ENCODE data around the gene METTL2A.

Gene METTL2A

DNA sequence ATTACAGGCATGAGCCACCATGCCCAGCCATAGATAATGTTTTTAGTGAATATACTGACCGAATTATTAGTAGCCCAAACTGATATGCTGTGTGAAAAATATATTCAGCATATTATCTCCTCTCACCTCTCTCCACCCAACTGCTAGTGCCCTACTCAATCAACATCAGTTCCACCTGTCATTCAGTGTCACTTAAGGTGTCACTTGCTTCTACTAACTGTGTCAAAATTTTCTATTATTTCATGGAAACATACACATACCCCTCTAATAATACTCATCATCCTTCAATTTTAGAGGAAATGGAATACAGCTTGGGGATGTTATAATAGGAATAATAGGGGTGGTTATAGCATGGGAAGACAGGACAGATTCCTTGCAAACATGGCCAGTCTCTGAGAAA lies 30.8 kb upstream of the METTL2A start:
- no peak for TF ChIP-seq EP300 (IDR thresholded peaks at IDR 0.05; ENCODE audit: borderline replicate concordance)
- TF ChIP-seq RAD21 (IDR thresholded peaks at IDR 0.05; ENCODE audit: low read depth) = no peak
- TF ChIP-seq EGR1 (IDR thresholded peaks at IDR 0.05) = no peak
- TF ChIP-seq ZBTB7A (IDR thresholded peaks at IDR 0.05; ENCODE audit: low read depth) = no peak
- no peak for TF ChIP-seq YY1 (IDR thresholded peaks at IDR 0.05; ENCODE audit: low read depth)
- no peak for TF ChIP-seq CEBPB (IDR thresholded peaks at IDR 0.05)
- no peak for TF ChIP-seq NFIC (IDR thresholded peaks at IDR 0.05)
- TF ChIP-seq TCF12 (IDR thresholded peaks at IDR 0.05; ENCODE audit: low read depth) = no peak

DNA sequence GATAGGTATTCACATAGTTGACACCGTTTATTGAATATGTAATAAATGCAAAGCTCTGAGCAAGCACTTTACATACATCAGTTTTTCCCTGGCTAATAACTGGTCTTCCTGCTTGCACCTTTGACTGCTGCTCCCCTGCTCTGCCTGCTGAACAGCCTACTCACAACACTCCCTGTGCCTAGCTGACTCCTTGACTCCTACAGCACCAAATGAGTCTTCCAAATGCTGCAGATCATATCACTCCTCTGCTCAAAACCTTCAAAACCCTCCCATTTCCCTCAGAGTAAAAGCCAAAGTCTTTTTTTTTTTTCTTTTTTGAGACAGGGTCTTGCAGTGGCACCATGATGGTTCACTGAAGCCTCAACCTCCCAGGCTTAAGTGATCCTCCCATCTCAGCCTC lies 24.8 kb upstream of the METTL2A start:
- TF ChIP-seq MAX (IDR thresholded peaks at IDR 0.05) (no peak), CEBPB (IDR thresholded peaks at IDR 0.05) (no peak), FOXM1 (IDR thresholded peaks at IDR 0.05; ENCODE audit: borderline replicate concordance, low read depth) (no peak), YY1 (IDR thresholded peaks at IDR 0.05; ENCODE audit: low read depth) (no peak), EGR1 (IDR thresholded peaks at IDR 0.05) (no peak), CREB1 (IDR thresholded peaks at IDR 0.05; ENCODE audit: low read depth) (no peak), ZBTB7A (IDR thresholded peaks at IDR 0.05; ENCODE audit: low read depth) (no peak), TEAD4 (IDR thresholded peaks at IDR 0.05) (no peak), TAF1 (IDR thresholded peaks at IDR 0.05; ENCODE audit: low read depth) (no peak)
- TF ChIP-seq, protein P1, sequence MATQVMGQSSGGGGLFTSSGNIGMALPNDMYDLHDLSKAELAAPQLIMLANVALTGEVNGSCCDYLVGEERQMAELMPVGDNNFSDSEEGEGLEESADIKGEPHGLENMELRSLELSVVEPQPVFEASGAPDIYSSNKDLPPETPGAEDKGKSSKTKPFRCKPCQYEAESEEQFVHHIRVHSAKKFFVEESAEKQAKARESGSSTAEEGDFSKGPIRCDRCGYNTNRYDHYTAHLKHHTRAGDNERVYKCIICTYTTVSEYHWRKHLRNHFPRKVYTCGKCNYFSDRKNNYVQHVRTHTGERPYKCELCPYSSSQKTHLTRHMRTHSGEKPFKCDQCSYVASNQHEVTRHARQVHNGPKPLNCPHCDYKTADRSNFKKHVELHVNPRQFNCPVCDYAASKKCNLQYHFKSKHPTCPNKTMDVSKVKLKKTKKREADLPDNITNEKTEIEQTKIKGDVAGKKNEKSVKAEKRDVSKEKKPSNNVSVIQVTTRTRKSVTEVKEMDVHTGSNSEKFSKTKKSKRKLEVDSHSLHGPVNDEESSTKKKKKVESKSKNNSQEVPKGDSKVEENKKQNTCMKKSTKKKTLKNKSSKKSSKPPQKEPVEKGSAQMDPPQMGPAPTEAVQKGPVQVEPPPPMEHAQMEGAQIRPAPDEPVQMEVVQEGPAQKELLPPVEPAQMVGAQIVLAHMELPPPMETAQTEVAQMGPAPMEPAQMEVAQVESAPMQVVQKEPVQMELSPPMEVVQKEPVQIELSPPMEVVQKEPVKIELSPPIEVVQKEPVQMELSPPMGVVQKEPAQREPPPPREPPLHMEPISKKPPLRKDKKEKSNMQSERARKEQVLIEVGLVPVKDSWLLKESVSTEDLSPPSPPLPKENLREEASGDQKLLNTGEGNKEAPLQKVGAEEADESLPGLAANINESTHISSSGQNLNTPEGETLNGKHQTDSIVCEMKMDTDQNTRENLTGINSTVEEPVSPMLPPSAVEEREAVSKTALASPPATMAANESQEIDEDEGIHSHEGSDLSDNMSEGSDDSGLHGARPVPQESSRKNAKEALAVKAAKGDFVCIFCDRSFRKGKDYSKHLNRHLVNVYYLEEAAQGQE (IDR thresholded peaks at IDR 0.05; ENCODE audit: low read depth) = no peak

- TF ChIP-seq, protein P1 (IDR thresholded peaks at IDR 0.05; ENCODE audit: low read depth) = no peak
- TF ChIP-seq USF1 (IDR thresholded peaks at IDR 0.05) (no peak), YY1 (IDR thresholded peaks at IDR 0.05; ENCODE audit: low read depth) (no peak), RAD21 (IDR thresholded peaks at IDR 0.05; ENCODE audit: low read depth) (no peak), MAX (IDR thresholded peaks at IDR 0.05) (no peak), CREB1 (IDR thresholded peaks at IDR 0.05; ENCODE audit: low read depth) (no peak), EGR1 (IDR thresholded peaks at IDR 0.05) (no peak)
These were observed 18.2 kb upstream of the METTL2A start for GRCh38 chr17:62405451-62405850.

DNA sequence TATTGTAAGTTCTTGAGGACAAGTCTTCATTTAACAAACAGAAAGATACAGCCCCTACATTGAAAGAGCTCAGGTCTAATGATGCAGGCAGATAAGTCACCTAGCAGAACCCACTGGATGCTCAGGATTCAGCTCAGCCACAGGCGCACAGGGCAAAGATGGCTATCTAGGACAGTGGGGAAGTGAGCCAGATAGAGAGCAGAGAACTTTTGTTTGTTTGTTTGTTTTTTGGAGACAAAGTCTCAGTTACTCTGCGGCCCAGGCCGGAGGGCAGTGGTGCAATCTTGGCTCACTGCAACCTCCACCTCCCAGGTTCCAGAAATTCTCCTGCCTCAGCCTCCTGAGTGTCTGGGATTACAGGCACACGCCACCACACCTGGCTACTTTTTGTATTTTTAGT lies 20.4 kb downstream of the METTL2A start:
- TF ChIP-seq NFIC (IDR thresholded peaks at IDR 0.05) (no peak), CREB1 (IDR thresholded peaks at IDR 0.05; ENCODE audit: low read depth) (no peak), RAD21 (IDR thresholded peaks at IDR 0.05; ENCODE audit: low read depth) (no peak), TAF1 (IDR thresholded peaks at IDR 0.05; ENCODE audit: low read depth) (no peak), CEBPB (IDR thresholded peaks at IDR 0.05) (no peak), YY1 (IDR thresholded peaks at IDR 0.05; ENCODE audit: low read depth) (no peak), EP300 (IDR thresholded peaks at IDR 0.05; ENCODE audit: borderline replicate concordance) (no peak), TEAD4 (IDR thresholded peaks at IDR 0.05) (no peak), FOXM1 (IDR thresholded peaks at IDR 0.05; ENCODE audit: borderline replicate concordance, low read depth) (no peak), TCF12 (IDR thresholded peaks at IDR 0.05; ENCODE audit: low read depth) (no peak), MAX (IDR thresholded peaks at IDR 0.05) (no peak), EGR1 (IDR thresholded peaks at IDR 0.05) (no peak)
- TF ChIP-seq, protein P1 (IDR thresholded peaks at IDR 0.05; ENCODE audit: low read depth) = no peak

GRCh38 chr17:62456016-62456415 lies 32.3 kb downstream of the METTL2A start:
- TF ChIP-seq TCF12 (IDR thresholded peaks at IDR 0.05; ENCODE audit: low read depth) (no peak), EP300 (IDR thresholded peaks at IDR 0.05; ENCODE audit: borderline replicate concordance) (no peak), NFIC (IDR thresholded peaks at IDR 0.05) (no peak), EGR1 (IDR thresholded peaks at IDR 0.05) (no peak), RAD21 (IDR thresholded peaks at IDR 0.05; ENCODE audit: low read depth) (no peak), YY1 (IDR thresholded peaks at IDR 0.05; ENCODE audit: low read depth) (no peak), ZBTB7A (IDR thresholded peaks at IDR 0.05; ENCODE audit: low read depth) (no peak), USF1 (IDR thresholded peaks at IDR 0.05) (no peak)
- TF ChIP-seq, protein P1 (IDR thresholded peaks at IDR 0.05; ENCODE audit: low read depth) = no peak
